AG04450 (cell line): ENCODE data around the gene KCNN3. TPM values are rescaled to one million over a fixed set of nuclear protein-coding genes. Genes with fewer than 3 reads are reported as not detected.

Experiments used
- CTCF ChIA-PET: fragments of 300-600, 350-600 bp; formaldehyde crosslinking; extraction: SDS; loops from one replicate; lab custom pipeline; 2022; ENCODE audit warnings: antibody characterized with exemption, inconsistent platforms; lab: Charles Lee
- POLR2A ChIA-PET: fragments of 350-600 bp; formaldehyde crosslinking; extraction: SDS; loops from one replicate; lab custom pipeline; 2021; ENCODE audit warnings: antibody characterized with exemption, inconsistent platforms; lab: Yijun Ruan, JAX
- DNase-seq: peaks from one replicate; pipeline ENCODE4 v3.0.0-alpha.2; 2011; ENCODE audit warnings: low read depth, low spot score
- H3K27ac ChIP-seq: one replicate; pipeline ENCODE4 v1.5.1; 2012; ENCODE audit warnings: low read depth, low read length, control low read depth
- H3K27me3 ChIP-seq: one replicate; pipeline ENCODE4 v1.6.0; 2012; ENCODE audit warnings: low read length; ENCODE audit not compliant: control insufficient read depth, insufficient read depth
- H3K4me3 ChIP-seq: 2 replicates; pipeline ENCODE4 v1.5.1; 2011; ENCODE audit warnings: mild to moderate bottlenecking, low read depth, low read length, control low read depth
- H3K9me3 ChIP-seq: 2 replicates; pipeline ENCODE4 v1.5.1; 2012; ENCODE audit warnings: low read length; ENCODE audit not compliant: control insufficient read depth, insufficient read depth
- CTCF ChIP-seq: IDR thresholded peaks from 2 replicates; pipeline ENCODE4 v1.5.1; 2011; ENCODE audit warnings: low read depth, low read length, control low read depth, inconsistent platforms
- polyA plus RNA-seq: library from polyadenylated mRNA; depleted of rRNA; stranded (reverse); fragments of >200 nt; gene quantifications from 2 replicates; pipeline ENCODE4 v1.2.3, GENCODE V29; 2011

Gene KCNN3
- polyA plus RNA-seq, 1 experiment: 0.09 TPM

- TF ChIP-seq CTCF: no peak
- peaks cover 27% of the 10 kb centered on the region for H3K27me3 ChIP-seq
- H3K9me3 ChIP-seq: no peaks in the 10 kb centered on the region; the same call in 1 of the 2 replicates
- DNase-seq: no peak
- ChIA-PET CTCF (no interaction called here), POLR2A (no interaction called here)
- no peak overlapping the region for H3K27ac ChIP-seq
- no peak overlapping the region for H3K4me3 ChIP-seq
Measured at GRCh38 chr1:154843636-154844296, 26.3 kb downstream of the KCNN3 start.

- no peak overlapping the region for H3K4me3 ChIP-seq
- ChIA-PET CTCF (interaction anchor here (0.6 to 1.4 kb wide), 3 partner anchors 21 to 37 kb away, joined by 3 to 4 read pairs (median 3); no protein-coding TSS in a partner anchor), POLR2A (no interaction called here)
- H3K27ac ChIP-seq: no peak overlapping the region
- no peak for DNase-seq
- TF ChIP-seq CTCF: no peak
- H3K9me3 ChIP-seq: no peaks in the 10 kb centered on the region; the same call in 1 of the 2 replicates
- H3K27me3 ChIP-seq: peaks cover 29% of the 10 kb centered on the region
Measured at GRCh38 chr1:154842635-154843034, 27.4 kb downstream of the KCNN3 start.

- DNase-seq: no peak
- Histone ChIP-seq H3K4me3 (no peak overlapping the region), H3K27ac (no peak overlapping the region), H3K9me3 (no peaks in the 10 kb centered on the region; the same call in 1 of the 2 replicates), H3K27me3 (peaks cover 31% of the 10 kb centered on the region)
- ChIA-PET CTCF (no interaction called here), POLR2A (no interaction called here)
- TF ChIP-seq CTCF: no peak
Measured at GRCh38 chr1:154841384-154841783, 28.7 kb downstream of the KCNN3 start.

GRCh38 chr1:154840269-154841176 lies 29.6 kb downstream of the KCNN3 start:
- no peak overlapping the region for H3K4me3 ChIP-seq
- H3K27me3 ChIP-seq: peaks cover 36% of the 10 kb centered on the region
- TF ChIP-seq CTCF: no peak
- POLR2A ChIA-PET: no interaction called here
- CTCF ChIA-PET: no interaction called here
- H3K9me3 ChIP-seq: no peaks in the 10 kb centered on the region; the same call in 1 of the 2 replicates
- H3K27ac ChIP-seq: no peak overlapping the region
- no peak for DNase-seq

- ChIA-PET POLR2A (no interaction called here), CTCF (no interaction called here)
- Histone ChIP-seq H3K27me3 (peaks cover 35% of the 10 kb centered on the region), H3K4me3 (no peak overlapping the region), H3K9me3 (no peaks in the 10 kb centered on the region; the same call in 1 of the 2 replicates), H3K27ac (no peak overlapping the region)
- DNase-seq: no peak
- no peak for TF ChIP-seq CTCF
Measured at GRCh38 chr1:154839691-154840090, 30.4 kb downstream of the KCNN3 start.
